A673 (cell line): ENCODE data around the gene AOPEP.

ENCODE experiments used
- CTCF ChIP-seq: fragments of 300-800, 200-600 bp; sonication (generic); conservative IDR thresholded peaks from 2 replicates; pipeline ENCODE4 v1.5.1; 2017; ENCODE audit warnings: low read depth, mild to moderate bottlenecking, antibody characterized with exemption, low read length, moderate library complexity, mixed read lengths
- EZH2 ChIP-seq: fragments of 200-600 bp; sonication (generic); IDR thresholded peaks from 2 replicates; pipeline ENCODE4 v1.6.1; 2017; ENCODE audit warnings: borderline replicate concordance, low read depth, mild to moderate bottlenecking, mixed read lengths, antibody characterized with exemption, low read length; ENCODE audit not compliant: poor library complexity, severe bottlenecking

- TF ChIP-seq CTCF, result no peak
- no peak for TF ChIP-seq EZH2
Observed at GRCh38 chr9:95030920-95031642, 304.6 kb downstream of the AOPEP start.
